Cardiac muscle cell (in vitro differentiated cells and primary cell): Measurements from ENCODE around the gene ABHD12. TPM values are rescaled to one million over a fixed set of nuclear protein-coding genes. Genes with fewer than 3 reads are reported as not detected.
"Not testable (repeated sequence)": the region's sequence is repeated elsewhere in the genome, so short reads cannot be mapped to it uniquely, and the experiment has no call there.

ENCODE experiments used
- DNase-seq, 2 donors: peaks; one replicate each; pipeline versions ENCODE4 v3.0.0 to v3.0.0-alpha.2; 2010 to 2017; ENCODE audit warnings: low read depth in 1 of 2, low spot score in 1 of 2
- H3K27ac ChIP-seq: fragments of 200-600 bp; sonication (generic); 2 replicates; pipeline ENCODE4 v1.5.1; 2016
- H3K27me3 ChIP-seq: fragments of 200-600 bp; sonication (generic); 2 replicates; pipeline ENCODE4 v1.6.0; 2016; ENCODE audit warnings: control low read depth
- H3K36me3 ChIP-seq: fragments of 200-600 bp; sonication (generic); 2 replicates; pipeline ENCODE4 v1.5.1; 2016; ENCODE audit warnings: control low read depth
- H3K4me1 ChIP-seq: fragments of 200-600 bp; sonication (generic); 2 replicates; pipeline ENCODE4 v1.8.1; 2017; ENCODE audit warnings: low read depth, mild to moderate bottlenecking, mixed run types
- H3K4me3 ChIP-seq: fragments of 200-600 bp; sonication (generic); 2 replicates; pipeline ENCODE4 v1.5.1; 2016; ENCODE audit warnings: mild to moderate bottlenecking
- H3K9me3 ChIP-seq: fragments of 200-600 bp; sonication (generic); 2 replicates; pipeline ENCODE4 v1.5.1; 2017; ENCODE audit warnings: low read depth, mild to moderate bottlenecking, control low read depth
- polyA plus RNA-seq: library from polyadenylated mRNA; unstranded; fragments of >200 nt; fragmentation: Nextera tagmentation; extraction: Ambion mirVana; gene quantifications from 2 replicates; pipeline ENCODE4 v1.2.1, GENCODE V29; 2016
- total RNA-seq: library from RNA; depleted of rRNA; stranded (reverse); fragments of >200 nt; gene quantifications from 2 replicates; pipeline ENCODE4 v1.2.3, GENCODE V29; 2016
- TF ChIP-seq, protein P1 (sequence below): IDR thresholded peaks from 2 replicates; pipeline ENCODE4 v1.5.1; 2012; ENCODE audit warnings: low read depth, mild to moderate bottlenecking, low read length

Gene ABHD12
- total and polyA plus RNA-seq, 2 experiments from 2014 or later, result 57.4 to 113 TPM

GRCh38 chr20:25402583-25402982 lies 11.9 kb upstream of the ABHD12 start:
- Histone ChIP-seq H3K9me3 (no peaks in the 10 kb centered on the region), H3K27me3 (no peaks in the 10 kb centered on the region), H3K36me3 (no peaks in the 10 kb centered on the region), H3K4me3 (no peak overlapping the region), H3K27ac (no peak overlapping the region), H3K4me1 (no peaks in the 10 kb centered on the region)
- no peak for DNase-seq
- TF ChIP-seq, protein P1, sequence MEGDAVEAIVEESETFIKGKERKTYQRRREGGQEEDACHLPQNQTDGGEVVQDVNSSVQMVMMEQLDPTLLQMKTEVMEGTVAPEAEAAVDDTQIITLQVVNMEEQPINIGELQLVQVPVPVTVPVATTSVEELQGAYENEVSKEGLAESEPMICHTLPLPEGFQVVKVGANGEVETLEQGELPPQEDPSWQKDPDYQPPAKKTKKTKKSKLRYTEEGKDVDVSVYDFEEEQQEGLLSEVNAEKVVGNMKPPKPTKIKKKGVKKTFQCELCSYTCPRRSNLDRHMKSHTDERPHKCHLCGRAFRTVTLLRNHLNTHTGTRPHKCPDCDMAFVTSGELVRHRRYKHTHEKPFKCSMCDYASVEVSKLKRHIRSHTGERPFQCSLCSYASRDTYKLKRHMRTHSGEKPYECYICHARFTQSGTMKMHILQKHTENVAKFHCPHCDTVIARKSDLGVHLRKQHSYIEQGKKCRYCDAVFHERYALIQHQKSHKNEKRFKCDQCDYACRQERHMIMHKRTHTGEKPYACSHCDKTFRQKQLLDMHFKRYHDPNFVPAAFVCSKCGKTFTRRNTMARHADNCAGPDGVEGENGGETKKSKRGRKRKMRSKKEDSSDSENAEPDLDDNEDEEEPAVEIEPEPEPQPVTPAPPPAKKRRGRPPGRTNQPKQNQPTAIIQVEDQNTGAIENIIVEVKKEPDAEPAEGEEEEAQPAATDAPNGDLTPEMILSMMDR, result no peak

- not testable (repeated sequence) for DNase-seq, H3K36me3 ChIP-seq, H3K27ac ChIP-seq, H3K4me1 ChIP-seq, H3K9me3 ChIP-seq, H3K4me3 ChIP-seq, H3K27me3 ChIP-seq
Observed at GRCh38 chr20:25400291-25400732, 9.7 kb upstream of the ABHD12 start.

GRCh38 chr20:25399037-25399430 lies 8.4 kb upstream of the ABHD12 start:
- Histone ChIP-seq H3K27me3 (no peaks in the 10 kb centered on the region), H3K4me1 (no peaks in the 10 kb centered on the region), H3K36me3 (no peaks in the 10 kb centered on the region), H3K9me3 (no peaks in the 10 kb centered on the region), H3K4me3 (no peak overlapping the region), H3K27ac (no peak overlapping the region)
- TF ChIP-seq, protein P1, result peak; percentile 56
- DNase-seq, result peak; percentile 76 to 82

- TF ChIP-seq, protein P1, result no peak
Observed at GRCh38 chr20:25398376-25399036, 7.9 kb upstream of the ABHD12 start.

GRCh38 chr20:25397821-25398220 lies 7.2 kb upstream of the ABHD12 start:
- TF ChIP-seq, protein P1, result no peak
- Histone ChIP-seq H3K9me3 (no peaks in the 10 kb centered on the region), H3K27me3 (no peaks in the 10 kb centered on the region), H3K4me1 (no peaks in the 10 kb centered on the region), H3K27ac (no peak overlapping the region), H3K36me3 (no peaks in the 10 kb centered on the region), H3K4me3 (no peak overlapping the region)
- no peak for DNase-seq

More at GRCh38 chr20:25398376-25399036, 7.9 kb upstream of the ABHD12 start:
- H3K27ac ChIP-seq, result no peak overlapping the region
- no peaks in the 10 kb centered on the region for H3K27me3 ChIP-seq
- no peaks in the 10 kb centered on the region for H3K9me3 ChIP-seq
- no peak for DNase-seq
- H3K4me3 ChIP-seq, result no peak overlapping the region
- H3K36me3 ChIP-seq, result no peaks in the 10 kb centered on the region
- no peaks in the 10 kb centered on the region for H3K4me1 ChIP-seq

- Histone ChIP-seq H3K4me1 (no peaks in the 10 kb centered on the region), H3K9me3 (no peaks in the 10 kb centered on the region), H3K27ac (no peak overlapping the region), H3K4me3 (no peak overlapping the region), H3K36me3 (no peaks in the 10 kb centered on the region), H3K27me3 (no peaks in the 10 kb centered on the region)
- TF ChIP-seq, protein P1, result no peak
- no peak for DNase-seq
Observed at GRCh38 chr20:25397096-25397495, 6.5 kb upstream of the ABHD12 start.
